ENCODE results near the gene RASSF5. TPM values are rescaled to one million over a fixed set of nuclear protein-coding genes. Genes with fewer than 3 reads are reported as not detected.
A peak's percentile ranks its signal among the peaks of the same experiment; 100 is the strongest.

Gene RASSF5
- total RNA-seq, 1 experiment from 2014 or later, result 1.3 TPM

- no TSS peak for BruUV-seq (replicated peaks)
- intact Hi-C loops (cut with micrococcal nuclease; ENCODE audit: unreplicated experiment), result no loop called here
- H3K27me3 Mint-ChIP-seq (ENCODE audit: insufficient read depth, unreplicated experiment), result no peaks in the 10 kb centered on the region
Observed at GRCh38 chr1:206488466-206488865, 18.9 kb upstream of the RASSF5 start.

GRCh38 chr1:206489980-206490770 is 17.2 kb upstream of the RASSF5 start:
- Mint-ChIP-seq H3K27ac (ENCODE audit: unreplicated experiment) (no peak overlapping the region), H3K36me3 (ENCODE audit: insufficient read depth, unreplicated experiment) (peaks cover 10% of the 10 kb centered on the region), H3K27me3 (ENCODE audit: insufficient read depth, unreplicated experiment) (no peaks in the 10 kb centered on the region), H3K9me3 (ENCODE audit: unreplicated experiment) (no peaks in the 10 kb centered on the region), H3K4me3 (ENCODE audit: unreplicated experiment) (no peak overlapping the region), H3K4me1 (ENCODE audit: low read depth, unreplicated experiment) (peaks cover 4% of the 10 kb centered on the region)
- no peaks in the 10 kb centered on the region; the same call in 1 of the 2 replicates for H3K36me3 ChIP-seq (ENCODE audit: control insufficient read depth, insufficient read depth, low read length)
- peak; percentile 90 to 95 for TF ChIP-seq CTCF (IDR thresholded peaks at IDR 0.05; ENCODE audit: insufficient read depth in 1 of 2, low read depth in 1 of 2, low read length in 1 of 2, severe bottlenecking in 1 of 2, unreplicated experiment in 1 of 2)
- H3K4me1 ChIP-seq, result peaks cover 3% of the 10 kb centered on the region; the same call in 1 of the 2 replicates
- DNase-seq, result peak; percentile 63 to 82
- POLR2A ChIA-PET, result no interaction called here
- no TSS peak for BruUV-seq (replicated peaks)
- intact Hi-C loops (cut with micrococcal nuclease; ENCODE audit: unreplicated experiment), result loop anchor here (1.0 kb wide), 2 partner anchors 54 to 93 kb away; no protein-coding TSS in a partner anchor
- no peak overlapping the region for H3K4me3 ChIP-seq (ENCODE audit: low read depth, low read length)
- CTCF ChIA-PET, result interaction anchor here (0.8 to 2.8 kb wide), 10 partner anchors 9 to 174 kb away, joined by 3 to 20 read pairs (median 6); partner anchors contain the start of gene RASSF5
- H3K9me3 ChIP-seq, result no peaks in the 10 kb centered on the region
- no peaks in the 10 kb centered on the region for H3K27me3 ChIP-seq (replicated peaks; ENCODE audit: control insufficient read depth, insufficient read depth, low read length)

More at GRCh38 chr1:206488466-206488865, 18.9 kb upstream of the RASSF5 start:
- H3K27me3 ChIP-seq (replicated peaks; ENCODE audit: control insufficient read depth, insufficient read depth, low read length), result no peaks in the 10 kb centered on the region
- DNase-seq, result no peak
- CTCF ChIA-PET, result no interaction called here
- H3K4me1 ChIP-seq, result no peaks in the 10 kb centered on the region
- Mint-ChIP-seq H3K36me3 (ENCODE audit: insufficient read depth, unreplicated experiment) (peaks cover 5% of the 10 kb centered on the region), H3K4me3 (ENCODE audit: unreplicated experiment) (no peak overlapping the region), H3K27ac (ENCODE audit: unreplicated experiment) (no peak overlapping the region), H3K4me1 (ENCODE audit: low read depth, unreplicated experiment) (no peaks in the 10 kb centered on the region), H3K9me3 (ENCODE audit: unreplicated experiment) (no peaks in the 10 kb centered on the region)
- H3K9me3 ChIP-seq, result no peaks in the 10 kb centered on the region
- no peaks in the 10 kb centered on the region; the same call in 1 of the 2 replicates for H3K36me3 ChIP-seq (ENCODE audit: control insufficient read depth, insufficient read depth, low read length)
- no peak for TF ChIP-seq CTCF (IDR thresholded peaks at IDR 0.05; ENCODE audit: insufficient read depth in 1 of 2, low read depth in 1 of 2, low read length in 1 of 2, severe bottlenecking in 1 of 2, unreplicated experiment in 1 of 2)
- H3K4me3 ChIP-seq (ENCODE audit: low read depth, low read length), result no peak overlapping the region
- POLR2A ChIA-PET, result no interaction called here

GRCh38 chr1:206490771-206491405 is 16.4 kb upstream of the RASSF5 start:
- ChIA-PET CTCF (interaction anchor here (0.8 to 2.8 kb wide), 11 partner anchors 8 to 173 kb away, joined by 3 to 20 read pairs (median 5); partner anchors contain the start of gene RASSF5), POLR2A (no interaction called here)
- no peak for TF ChIP-seq CTCF (IDR thresholded peaks at IDR 0.05; ENCODE audit: insufficient read depth in 1 of 2, low read depth in 1 of 2, low read length in 1 of 2, severe bottlenecking in 1 of 2, unreplicated experiment in 1 of 2)
- Histone ChIP-seq H3K9me3 (no peaks in the 10 kb centered on the region), H3K4me3 (ENCODE audit: low read depth, low read length) (no peak overlapping the region), H3K36me3 (ENCODE audit: control insufficient read depth, insufficient read depth, low read length) (no peaks in the 10 kb centered on the region; the same call in 1 of the 2 replicates), H3K4me1 (peaks cover 6% of the 10 kb centered on the region; the same call in 1 of the 2 replicates), H3K27me3 (replicated peaks; ENCODE audit: control insufficient read depth, insufficient read depth, low read length) (no peaks in the 10 kb centered on the region)
- DNase-seq, result no peak
- Mint-ChIP-seq H3K27ac (ENCODE audit: unreplicated experiment) (no peak overlapping the region), H3K4me3 (ENCODE audit: unreplicated experiment) (no peak overlapping the region), H3K9me3 (ENCODE audit: unreplicated experiment) (no peaks in the 10 kb centered on the region), H3K36me3 (ENCODE audit: insufficient read depth, unreplicated experiment) (peaks cover 6% of the 10 kb centered on the region), H3K27me3 (ENCODE audit: insufficient read depth, unreplicated experiment) (no peaks in the 10 kb centered on the region), H3K4me1 (ENCODE audit: low read depth, unreplicated experiment) (peaks cover 5% of the 10 kb centered on the region)
- BruUV-seq (replicated peaks), result no TSS peak
- intact Hi-C loops (cut with micrococcal nuclease; ENCODE audit: unreplicated experiment), result loop anchor here (1.0 kb wide), 2 partner anchors 53 to 92 kb away; no protein-coding TSS in a partner anchor
